SK-N-SH (cell line): ENCODE results near the gene PTPN6. TPM values are rescaled to one million over a fixed set of nuclear protein-coding genes. Genes with fewer than 3 reads are reported as not detected.

ENCODE experiments used
- CTCF ChIA-PET: fragments of 300-600, 350-600 bp; formaldehyde crosslinking; extraction: SDS; loops from one replicate; lab custom pipeline; 2021; lab: Yijun Ruan, JAX
- POLR2A ChIA-PET: fragments of 350-600 bp; sonication (Branson Sonifier 250); formaldehyde crosslinking; extraction: SDS; loops from one replicate; lab custom pipeline; 2020; ENCODE audit warnings: antibody characterized with exemption, inconsistent platforms; lab: Yijun Ruan, JAX
- DNase-seq: peaks from one replicate; pipeline ENCODE4 v3.0.0; 2012
- H2AFZ ChIP-seq: fragments of 200-600 bp; sonication (generic); 2 replicates; pipeline ENCODE4 v1.8.1; 2016; ENCODE audit warnings: antibody characterized with exemption, mild to moderate bottlenecking, low read depth
- H3F3A ChIP-seq: fragments of 200-600 bp; sonication (generic); replicated peaks from 2 replicates; pipeline ENCODE3; 2016; ENCODE audit warnings: antibody characterized with exemption, mild to moderate bottlenecking; ENCODE audit not compliant: insufficient read depth
- H3K27ac ChIP-seq, 2 experiments: fragments of 200-500 bp in 1 of 2; fragments of 200-600 bp in 1 of 2; sonication (Bioruptor generic) in 1 of 2; sonication (generic), shearing (Covaris generic) in 1 of 2; 2 replicates each; pipeline versions ENCODE4 v1.5.1 to v1.6.1; 2014 to 2016; ENCODE audit warnings: low read depth in 2 of 2, inconsistent platforms in 1 of 2, low read length in 1 of 2, mild to moderate bottlenecking in 1 of 2, mixed read lengths in 1 of 2
- H3K27me3 ChIP-seq: fragments of 200-600 bp; sonication (generic), shearing (Covaris generic); 2 replicates; pipeline ENCODE4 v1.6.1; 2016; ENCODE audit warnings: mixed run types; ENCODE audit not compliant: insufficient read depth
- H3K36me3 ChIP-seq, 2 experiments: fragments of 200-500 bp in 1 of 2; fragments of 200-600 bp in 1 of 2; sonication (Bioruptor generic) in 1 of 2; sonication (generic) in 1 of 2; replicated peaks in 1 of 2; 2 replicates each; pipeline versions ENCODE3 to v1.5.1; 2014 to 2016; ENCODE audit warnings: low read length in 1 of 2, mild to moderate bottlenecking in 1 of 2; ENCODE audit not compliant: insufficient read depth in 2 of 2, control insufficient read depth in 1 of 2
- H3K4me1 ChIP-seq, 2 experiments: fragments of 200-500 bp in 1 of 2; fragments of 200-600 bp in 1 of 2; sonication (Bioruptor generic) in 1 of 2; sonication (generic), shearing (Covaris generic) in 1 of 2; 2 replicates each; pipeline versions ENCODE4 v1.5.1 to v1.6.1; 2014 to 2016; ENCODE audit warnings: low read depth in 1 of 2, low read length in 1 of 2, mixed run types in 1 of 2; ENCODE audit not compliant: insufficient read depth in 2 of 2, control insufficient read depth in 1 of 2
- H3K4me2 ChIP-seq: fragments of 200-600 bp; sonication (generic), shearing (Covaris generic); 2 replicates; pipeline ENCODE4 v1.6.1; 2017; ENCODE audit warnings: mixed run types
- H3K4me3 ChIP-seq, 2 experiments: fragments of 200-500 bp in 1 of 2; fragments of 200-600 bp in 1 of 2; sonication (Bioruptor generic) in 1 of 2; sonication (generic), shearing (Covaris generic) in 1 of 2; 2 replicates each; pipeline versions ENCODE4 v1.5.1 to v1.8.1; 2014 to 2016; ENCODE audit warnings: low read depth in 2 of 2, inconsistent platforms in 1 of 2, low read length in 1 of 2, mild to moderate bottlenecking in 1 of 2, mixed read lengths in 1 of 2, moderate library complexity in 1 of 2
- H3K79me2 ChIP-seq: fragments of 200-600 bp; sonication (generic); 2 replicates; pipeline ENCODE4 v1.8.1; 2017; ENCODE audit warnings: mild to moderate bottlenecking; ENCODE audit not compliant: insufficient read depth
- H3K9ac ChIP-seq: fragments of 200-600 bp; sonication (generic); 2 replicates; pipeline ENCODE4 v1.6.1; 2017; ENCODE audit warnings: mixed run types
- H3K9me2 ChIP-seq: fragments of 200-600 bp; sonication (generic); 2 replicates; pipeline ENCODE4 v1.6.1; 2017; ENCODE audit warnings: mixed run types
- H3K9me3 ChIP-seq: fragments of 200-600 bp; sonication (generic); 2 replicates; pipeline ENCODE4 v1.6.1; 2017; ENCODE audit warnings: mixed run types, mild to moderate bottlenecking, moderate library complexity
- H4K20me1 ChIP-seq: fragments of 200-600 bp; sonication (generic); 2 replicates; pipeline ENCODE4 v1.6.1; 2017; ENCODE audit warnings: mild to moderate bottlenecking, mixed run types; ENCODE audit not compliant: insufficient read depth
- ELF1 ChIP-seq: IDR thresholded peaks from 2 replicates; pipeline ENCODE4 v1.4.0; 2012
- EP300 ChIP-seq, 2 experiments: IDR thresholded peaks; 2 replicates each; pipeline versions ENCODE4 v1.4.0 to v1.6.1; 2012; ENCODE audit warnings: borderline replicate concordance in 1 of 2, low read depth in 1 of 2, low read length in 1 of 2
- EZH2phosphoT487 ChIP-seq: fragments of 200-600 bp; sonication (generic); IDR thresholded peaks from 2 replicates; pipeline ENCODE4 v1.6.1; 2017; ENCODE audit warnings: low read depth, mixed run types, mild to moderate bottlenecking, antibody characterized with exemption, moderate library complexity, borderline replicate concordance
- FOXJ3 ChIP-seq: sonication (generic); formaldehyde crosslinking; IDR thresholded peaks from 2 replicates; pipeline ENCODE4 v1.5.1; 2020; ENCODE audit warnings: mild to moderate bottlenecking, missing genetic modification reagents
- IRF3 ChIP-seq: fragments of 150-350 bp; IDR thresholded peaks from 2 replicates; pipeline ENCODE4 v1.6.1; 2016; ENCODE audit warnings: mild to moderate bottlenecking, low read depth, low read length
- MEF2A ChIP-seq: IDR thresholded peaks from 2 replicates; pipeline ENCODE4 v1.4.0; 2012; ENCODE audit warnings: low read depth, borderline replicate concordance
- MXI1 ChIP-seq: IDR thresholded peaks from 2 replicates; pipeline ENCODE4 v1.6.1; 2012; ENCODE audit warnings: mild to moderate bottlenecking, low read depth, low read length, improper control_type of control experiment
- NFIC ChIP-seq: IDR thresholded peaks from 2 replicates; pipeline ENCODE4 v1.4.0; 2012; ENCODE audit warnings: borderline replicate concordance
- PBX3 ChIP-seq: IDR thresholded peaks from 2 replicates; pipeline ENCODE4; 2012
- RFX5 ChIP-seq: IDR thresholded peaks from 2 replicates; pipeline ENCODE4 v1.6.1; 2012; ENCODE audit warnings: mild to moderate bottlenecking, improper control_type of control experiment, low read length
- WGBS: methylation state at CpG from one replicate; pipeline ENCODE4 v1.1.6; 2017; ENCODE audit warnings: low lambda C conversion rate; 5-methylcytosine and 5-hydroxymethylcytosine counted together
- polyA plus RNA-seq, 3 experiments: library from polyadenylated mRNA; depleted of rRNA; stranded (reverse); fragments of >200 nt; gene quantifications; 2 replicates each; pipeline ENCODE4 v1.2.3, GENCODE V29; 2012

The PTPN6 gene
- polyA plus RNA-seq, 1 of the 3 experiments (the other 2 are of a cell fraction), result 0.12 TPM

- ChIA-PET POLR2A (interaction anchor here (1.5 kb wide), 1 partner anchor 15 kb away, joined by 3 read pairs; the partner anchor contains the start of gene C12orf57), CTCF (interaction anchor here (1.4 to 8.0 kb wide), 3 partner anchors 14 to 149 kb away, joined by 4 to 114 read pairs (median 62); partner anchors contain the start of genes C12orf57 and RNU7-1)
- no peak overlapping the region for H3K9ac ChIP-seq
- H3K4me1 ChIP-seq, result peaks cover 0 to 8% of the 10 kb centered on the region in 2 experiments; a peak in 2 of 4 replicates
- H3K4me2 ChIP-seq, result no peak overlapping the region
- H4K20me1 ChIP-seq, result no peaks in the 10 kb centered on the region
- H3K9me3 ChIP-seq, result no peaks in the 10 kb centered on the region
- no peak for TF ChIP-seq MEF2A
- TF ChIP-seq PBX3, result no peak
- no peak for TF ChIP-seq IRF3
- no peak for TF ChIP-seq ELF1
- H3K27me3 ChIP-seq, result no peaks in the 10 kb centered on the region
- no peaks in the 10 kb centered on the region for H3K79me2 ChIP-seq
- peaks cover 2% of the 10 kb centered on the region for H3F3A ChIP-seq
- H2AFZ ChIP-seq, result no peak overlapping the region
- no peaks in the 10 kb centered on the region for H3K9me2 ChIP-seq
- no peak overlapping the region for H3K27ac ChIP-seq
- WGBS, result 88% methylated on average over 22 of the region's 24 CpGs
- no peak for DNase-seq
- H3K36me3 ChIP-seq, result peaks cover 0 to 1% of the 10 kb centered on the region in 2 experiments
- no peak overlapping the region for H3K4me3 ChIP-seq
These were observed 8.1 kb downstream of the PTPN6 start for GRCh38 chr12:6959058-6959804.

DNA sequence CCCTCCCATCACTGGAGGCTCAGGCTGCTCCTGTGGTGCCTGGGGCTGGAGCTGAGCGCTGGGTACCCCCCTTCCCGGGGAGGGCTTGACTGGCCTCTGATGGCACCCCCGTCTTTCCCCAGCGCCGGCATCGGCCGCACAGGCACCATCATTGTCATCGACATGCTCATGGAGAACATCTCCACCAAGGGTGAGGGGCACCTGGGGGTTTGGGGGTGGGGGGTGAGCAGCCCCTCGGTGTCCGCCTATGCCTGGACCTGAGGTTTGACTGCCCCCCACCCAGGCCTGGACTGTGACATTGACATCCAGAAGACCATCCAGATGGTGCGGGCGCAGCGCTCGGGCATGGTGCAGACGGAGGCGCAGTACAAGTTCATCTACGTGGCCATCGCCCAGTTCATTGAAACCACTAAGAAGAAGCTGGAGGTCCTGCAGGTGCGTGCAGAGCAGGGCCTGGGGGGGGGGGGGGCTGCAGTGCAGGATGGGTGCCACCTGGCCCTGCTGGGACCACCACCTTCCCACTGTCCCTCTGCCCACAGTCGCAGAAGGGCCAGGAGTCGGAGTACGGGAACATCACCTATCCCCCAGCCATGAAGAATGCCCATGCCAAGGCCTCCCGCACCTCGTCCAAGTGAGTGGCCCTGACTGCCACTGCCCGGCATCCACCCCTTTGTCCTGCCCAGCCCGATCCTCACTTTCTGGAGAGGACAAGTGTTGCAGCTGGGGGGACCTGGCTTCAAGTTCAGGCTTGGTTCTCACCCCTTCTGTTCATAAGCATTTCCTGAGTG is 8.8 kb downstream of the PTPN6 start:
- TF ChIP-seq EP300 (IDR thresholded peaks at IDR 0.05; ENCODE audit: borderline replicate concordance in 1 of 2, low read depth in 1 of 2, low read length in 1 of 2) (no peak), RFX5 (no peak), IRF3 (no peak), FOXJ3 (CRISPR knock-in tag) (no peak), EZH2phosphoT487 (no peak), PBX3 (no peak), NFIC (no peak), MXI1 (no peak)
- CTCF ChIA-PET, result interaction anchor here (0.7 to 8.0 kb wide), 4 partner anchors 15 to 153 kb away, joined by 3 to 114 read pairs (median 33); partner anchors contain the start of genes C12orf57 and RNU7-1
- H3K4me2 ChIP-seq, result no peak overlapping the region
- no peak overlapping the region for H3K9ac ChIP-seq
- no peak overlapping the region for H3K27ac ChIP-seq
- no peaks in the 10 kb centered on the region for H3K79me2 ChIP-seq
- peaks cover 9% of the 10 kb centered on the region for H3F3A ChIP-seq
- peaks cover 0 to 8% of the 10 kb centered on the region in 2 experiments; a peak in 2 of 4 replicates for H3K4me1 ChIP-seq
- H3K36me3 ChIP-seq, result peaks cover 0 to 9% of the 10 kb centered on the region in 2 experiments
- POLR2A ChIA-PET, result interaction anchor here (0.7 to 6.8 kb wide), 3 partner anchors 15 to 35 kb away, joined by 3 to 62 read pairs (median 3); partner anchors contain the start of genes C12orf57 and RNU7-1
- no peaks in the 10 kb centered on the region for H4K20me1 ChIP-seq
- 70% methylated on average over 12 of the region's 26 CpGs for WGBS
- no peak overlapping the region for H2AFZ ChIP-seq
- no peaks in the 10 kb centered on the region for H3K27me3 ChIP-seq
- H3K9me3 ChIP-seq, result no peaks in the 10 kb centered on the region
- no peak overlapping the region for H3K4me3 ChIP-seq
- H3K9me2 ChIP-seq, result no peaks in the 10 kb centered on the region
- DNase-seq, result no peak
